22Rv1 (cell line): ENCODE results near the gene ZFYVE19.

Experiments used
- H3K27ac ChIP-seq: fragments of 450-650 bp; 2 replicates; pipeline ENCODE4 v1.5.1; 2017
- ZFX ChIP-seq: fragments of 450-650 bp; IDR thresholded peaks from 2 replicates; pipeline ENCODE4 v1.6.1; 2017; ENCODE audit warnings: antibody characterized with exemption, borderline replicate concordance
- TF ChIP-seq, protein P1 (sequence below): fragments of 450-650 bp; IDR thresholded peaks from 2 replicates; pipeline ENCODE4 v1.5.1; 2017; ENCODE audit warnings: mild to moderate bottlenecking

The ZFYVE19 gene

DNA sequence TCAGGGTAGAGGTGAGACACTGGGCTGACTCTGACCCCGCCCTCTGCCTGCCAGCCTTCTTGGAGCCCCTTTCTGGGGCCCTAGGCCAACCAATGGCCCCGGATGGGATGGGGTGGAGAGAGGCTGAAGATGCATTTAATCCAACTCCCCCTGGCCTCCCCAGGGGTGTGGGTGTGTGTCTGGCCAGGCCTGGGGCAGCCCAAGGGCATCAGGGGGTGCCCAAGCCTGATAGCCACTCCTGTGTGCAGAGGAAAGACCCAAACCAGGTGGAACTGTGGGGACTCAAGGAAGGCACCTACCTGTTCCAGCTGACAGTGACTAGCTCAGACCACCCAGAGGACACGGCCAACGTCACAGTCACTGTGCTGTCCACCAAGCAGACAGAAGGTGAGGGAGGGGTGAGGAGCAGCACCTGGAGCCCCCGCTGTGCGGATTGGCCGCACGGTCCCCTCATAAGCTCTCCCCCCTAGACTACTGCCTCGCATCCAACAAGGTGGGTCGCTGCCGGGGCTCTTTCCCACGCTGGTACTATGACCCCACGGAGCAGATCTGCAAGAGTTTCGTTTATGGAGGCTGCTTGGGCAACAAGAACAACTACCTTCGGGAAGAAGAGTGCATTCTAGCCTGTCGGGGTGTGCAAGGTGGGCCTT lies 46.5 kb downstream of the ZFYVE19 start:
- TF ChIP-seq, protein P1, sequence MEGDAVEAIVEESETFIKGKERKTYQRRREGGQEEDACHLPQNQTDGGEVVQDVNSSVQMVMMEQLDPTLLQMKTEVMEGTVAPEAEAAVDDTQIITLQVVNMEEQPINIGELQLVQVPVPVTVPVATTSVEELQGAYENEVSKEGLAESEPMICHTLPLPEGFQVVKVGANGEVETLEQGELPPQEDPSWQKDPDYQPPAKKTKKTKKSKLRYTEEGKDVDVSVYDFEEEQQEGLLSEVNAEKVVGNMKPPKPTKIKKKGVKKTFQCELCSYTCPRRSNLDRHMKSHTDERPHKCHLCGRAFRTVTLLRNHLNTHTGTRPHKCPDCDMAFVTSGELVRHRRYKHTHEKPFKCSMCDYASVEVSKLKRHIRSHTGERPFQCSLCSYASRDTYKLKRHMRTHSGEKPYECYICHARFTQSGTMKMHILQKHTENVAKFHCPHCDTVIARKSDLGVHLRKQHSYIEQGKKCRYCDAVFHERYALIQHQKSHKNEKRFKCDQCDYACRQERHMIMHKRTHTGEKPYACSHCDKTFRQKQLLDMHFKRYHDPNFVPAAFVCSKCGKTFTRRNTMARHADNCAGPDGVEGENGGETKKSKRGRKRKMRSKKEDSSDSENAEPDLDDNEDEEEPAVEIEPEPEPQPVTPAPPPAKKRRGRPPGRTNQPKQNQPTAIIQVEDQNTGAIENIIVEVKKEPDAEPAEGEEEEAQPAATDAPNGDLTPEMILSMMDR = no peak
- no peak for TF ChIP-seq ZFX
- no peak overlapping the region for H3K27ac ChIP-seq

DNA sequence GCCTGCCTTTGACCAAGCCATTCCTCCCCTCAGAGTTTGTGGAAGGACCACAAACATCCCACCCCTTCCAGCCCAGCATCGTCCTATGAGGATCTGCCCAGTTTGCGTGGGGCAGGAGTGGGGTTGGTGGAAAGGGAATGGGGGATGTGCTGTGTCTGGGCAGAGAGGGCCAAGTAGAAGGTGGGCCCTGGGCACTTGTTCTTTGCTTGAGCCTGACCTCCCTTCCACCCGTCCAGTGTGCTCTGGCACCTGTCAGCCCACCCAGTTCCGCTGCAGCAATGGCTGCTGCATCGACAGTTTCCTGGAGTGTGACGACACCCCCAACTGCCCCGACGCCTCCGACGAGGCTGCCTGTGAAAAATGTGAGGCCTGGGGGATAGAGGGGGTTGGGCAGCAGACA lies 47.3 kb downstream of the ZFYVE19 start:
- TF ChIP-seq, protein P1 = no peak
- no peak for TF ChIP-seq ZFX
- H3K27ac ChIP-seq = no peak overlapping the region

DNA sequence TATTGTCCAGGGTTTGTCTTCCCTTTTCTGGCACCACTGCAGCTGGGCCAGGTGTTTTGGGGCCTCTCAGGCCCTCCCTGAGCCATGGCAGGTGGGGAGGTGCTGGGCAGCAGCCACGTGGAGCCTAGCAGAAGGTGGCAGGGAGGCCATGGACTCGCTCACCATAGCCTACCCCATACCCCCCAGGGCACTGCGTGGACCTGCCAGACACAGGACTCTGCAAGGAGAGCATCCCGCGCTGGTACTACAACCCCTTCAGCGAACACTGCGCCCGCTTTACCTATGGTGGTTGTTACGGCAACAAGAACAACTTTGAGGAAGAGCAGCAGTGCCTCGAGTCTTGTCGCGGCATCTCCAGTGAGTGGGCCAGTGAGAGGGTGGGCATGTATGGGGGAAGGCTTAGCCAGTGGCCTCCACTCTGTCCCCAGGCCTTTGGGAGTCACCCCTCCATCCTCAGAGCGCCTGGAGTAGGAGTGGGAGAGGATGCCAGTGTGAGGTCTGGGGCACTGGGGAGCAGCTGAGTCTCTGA lies 48.9 kb downstream of the ZFYVE19 start:
- H3K27ac ChIP-seq = no peak overlapping the region

DNA sequence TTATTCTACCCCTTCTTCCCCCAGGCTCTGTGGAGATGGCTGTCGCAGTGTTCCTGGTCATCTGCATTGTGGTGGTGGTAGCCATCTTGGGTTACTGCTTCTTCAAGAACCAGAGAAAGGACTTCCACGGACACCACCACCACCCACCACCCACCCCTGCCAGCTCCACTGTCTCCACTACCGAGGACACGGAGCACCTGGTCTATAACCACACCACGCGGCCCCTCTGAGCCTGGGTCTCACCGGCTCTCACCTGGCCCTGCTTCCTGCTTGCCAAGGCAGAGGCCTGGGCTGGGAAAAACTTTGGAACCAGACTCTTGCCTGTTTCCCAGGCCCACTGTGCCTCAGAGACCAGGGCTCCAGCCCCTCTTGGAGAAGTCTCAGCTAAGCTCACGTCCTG lies 49.9 kb downstream of the ZFYVE19 start:
- no peak for TF ChIP-seq ZFX
- TF ChIP-seq, protein P1 = no peak

More for the DNA sequence above, 48.9 kb downstream of the ZFYVE19 start:
- TF ChIP-seq, protein P1 = no peak
- TF ChIP-seq ZFX = no peak

DNA sequence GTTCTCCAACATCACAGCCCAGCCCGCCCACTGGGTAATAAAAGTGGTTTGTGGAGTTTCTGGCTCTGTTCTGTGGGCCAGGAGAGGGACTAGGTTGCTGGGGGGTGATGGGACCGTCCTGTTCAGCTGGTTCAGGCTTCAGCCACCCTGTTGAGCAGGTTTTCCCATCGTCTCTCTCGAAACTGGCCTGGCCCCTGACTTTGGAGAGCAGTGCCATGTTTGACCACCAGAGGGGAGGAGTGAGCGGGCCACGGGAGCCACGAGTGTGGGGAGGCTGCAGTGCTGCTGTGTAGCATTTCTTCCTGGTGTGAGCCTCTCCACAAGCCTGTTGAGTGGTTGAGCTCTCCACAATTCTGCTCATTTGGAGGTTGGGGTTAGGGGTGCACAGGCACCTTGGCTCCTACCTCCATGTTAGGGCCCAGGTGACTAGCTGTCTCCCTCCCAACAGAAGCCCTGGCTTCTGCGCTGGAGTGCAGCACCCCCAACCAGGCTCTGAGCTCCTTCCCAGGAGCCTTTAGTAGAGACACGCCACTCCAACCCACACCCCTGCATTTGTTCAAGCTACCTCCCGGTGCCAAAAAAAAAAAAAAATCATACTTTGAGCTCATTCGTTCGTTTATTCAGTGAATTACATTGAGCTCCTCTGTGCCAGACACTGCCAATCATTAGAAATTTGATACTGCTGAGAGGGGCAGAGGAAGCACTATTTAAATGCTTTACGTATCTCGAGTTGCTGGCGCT lies 50.9 kb downstream of the ZFYVE19 start:
- no peak for TF ChIP-seq ZFX
- TF ChIP-seq, protein P1 = peak; percentile 97
- peak overlapping the region; percentile 69 for H3K27ac ChIP-seq

More for the DNA sequence above, 49.9 kb downstream of the ZFYVE19 start:
- H3K27ac ChIP-seq = peak overlapping the region; percentile 69

DNA sequence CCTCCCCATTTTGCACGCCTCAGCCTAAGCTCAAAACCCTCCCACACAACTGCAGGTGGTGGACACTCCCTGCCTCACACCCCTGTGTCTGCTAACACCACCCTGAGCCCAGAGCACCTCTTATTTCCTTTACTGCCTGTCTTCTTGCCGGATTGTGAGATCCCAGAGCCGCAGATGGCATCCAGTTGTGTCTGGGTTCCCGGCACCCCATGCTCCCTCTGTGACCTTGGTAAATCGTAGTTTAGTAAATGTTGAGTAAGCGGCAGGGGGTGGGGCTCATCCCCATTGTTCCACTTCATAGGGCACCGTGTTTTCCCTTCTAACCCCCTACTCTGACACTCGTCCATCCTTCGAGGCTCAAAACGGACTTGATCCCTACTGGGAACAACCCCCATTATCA lies 51.8 kb downstream of the ZFYVE19 start:
- peak overlapping the region; percentile 69; the same call in 1 of the 2 replicates for H3K27ac ChIP-seq
- TF ChIP-seq, protein P1 = no peak
- TF ChIP-seq ZFX = no peak
